HL-60/S4 treated with phorbol 12-myristate 13-acetate at 8.2 ng/mL for 4 days and 3 days (cell line): ENCODE measurements around the gene FAM9C.
"Not testable (repeated sequence)": the region's sequence is repeated elsewhere in the genome, so short reads cannot be mapped to it uniquely, and the experiment has no call there.

Experiments
- in situ Hi-C: fragments of 300-500 bp; cut with MboI; formaldehyde crosslinking; loops from 2 replicates; pipeline ENCODE4 v1.15.0; 2022; ENCODE audit warnings: low sequenced_read_pairs

The FAM9C gene

GRCh38 chrX:13047759-13048158 lies 3.3 kb upstream of the FAM9C start:
- in situ Hi-C loops, result no loop called here

- in situ Hi-C loops, result no loop called here
These were observed 1.9 kb upstream of the FAM9C start for GRCh38 chrX:13046141-13046855.

GRCh38 chrX:13043938-13044337 lies 482 bp downstream of the FAM9C start:
- in situ Hi-C loops, result no loop called here

GRCh38 chrX:13043138-13043537 lies 1.3 kb downstream of the FAM9C start:
- in situ Hi-C loops, result no loop called here

- in situ Hi-C loops, result no loop called here
These were observed 7.5 kb downstream of the FAM9C start for GRCh38 chrX:13036896-13037295.

GRCh38 chrX:13033193-13033592 lies 11.2 kb downstream of the FAM9C start:
- in situ Hi-C loops, result no loop called here

GRCh38 chrX:13029887-13030771 lies 14.3 kb downstream of the FAM9C start:
- in situ Hi-C loops, result no loop called here

GRCh38 chrX:13029637-13029886 lies 14.9 kb downstream of the FAM9C start:
- in situ Hi-C loops, result no loop called here

- in situ Hi-C loops, result no loop called here
These were observed 15.4 kb downstream of the FAM9C start for GRCh38 chrX:13028871-13029636.

GRCh38 chrX:13026877-13027652 lies 17.4 kb downstream of the FAM9C start:
- in situ Hi-C loops, result no loop called here

GRCh38 chrX:13024986-13025385 lies 19.4 kb downstream of the FAM9C start:
- in situ Hi-C loops, result no loop called here

- in situ Hi-C loops, result no loop called here
These were observed 20.4 kb downstream of the FAM9C start for GRCh38 chrX:13023979-13024378.

- in situ Hi-C loops, result no loop called here
These were observed 20.9 kb downstream of the FAM9C start for GRCh38 chrX:13023567-13023966.

GRCh38 chrX:13022926-13023325 lies 21.5 kb downstream of the FAM9C start:
- in situ Hi-C loops, result no loop called here

- in situ Hi-C loops, result not testable (repeated sequence)
These were observed 27.7 kb downstream of the FAM9C start for GRCh38 chrX:13016731-13017130.

GRCh38 chrX:13015536-13016236 lies 28.7 kb downstream of the FAM9C start:
- in situ Hi-C loops, result no loop called here

GRCh38 chrX:13014111-13015096 lies 30.0 kb downstream of the FAM9C start:
- in situ Hi-C loops, result no loop called here

- in situ Hi-C loops, result no loop called here
These were observed 30.9 kb downstream of the FAM9C start for GRCh38 chrX:13013363-13014110.
